ENCODE data around the gene C1orf53.

Gene C1orf53

DNA sequence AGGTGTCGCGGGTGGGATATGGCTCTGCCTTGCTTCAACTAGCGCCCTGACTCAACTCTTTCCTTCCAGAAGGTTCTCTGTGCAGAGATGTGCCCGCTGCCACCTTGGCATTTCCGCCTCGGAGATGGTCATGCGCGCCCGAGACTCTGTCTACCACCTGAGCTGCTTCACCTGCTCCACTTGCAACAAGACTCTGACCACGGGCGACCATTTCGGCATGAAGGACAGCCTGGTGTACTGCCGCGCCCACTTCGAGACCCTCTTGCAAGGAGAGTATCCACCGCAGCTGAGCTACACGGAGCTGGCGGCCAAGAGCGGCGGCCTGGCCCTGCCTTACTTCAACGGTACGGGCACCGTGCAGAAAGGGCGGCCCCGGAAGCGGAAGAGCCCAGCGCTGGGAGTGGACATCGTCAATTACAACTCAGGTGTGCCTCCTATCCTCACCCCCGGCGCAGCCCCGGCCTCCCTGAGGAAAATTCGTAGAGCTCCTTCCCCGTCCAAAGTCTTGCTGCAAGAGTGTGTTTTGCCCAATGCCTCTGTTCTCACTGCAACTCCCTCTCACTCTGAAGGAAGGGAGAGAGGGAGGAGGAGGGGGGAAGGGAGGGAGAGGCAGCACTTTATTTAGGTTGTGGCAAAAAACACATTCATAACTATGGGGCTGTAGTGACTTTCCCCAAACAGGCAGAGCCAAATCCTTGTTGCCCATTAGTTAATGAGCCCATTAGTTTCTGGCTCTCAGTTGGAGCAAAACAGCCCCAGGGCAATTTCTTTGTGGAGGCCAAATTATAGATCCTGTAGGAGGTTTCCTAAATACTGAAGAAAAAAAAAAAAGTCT, 19.0 kb downstream of the C1orf53 start:
- peaks cover 10% of the 10 kb centered on the region for H3K27me3 ChIP-seq (ENCODE audit: insufficient read depth, low read depth, severe bottlenecking)

DNA sequence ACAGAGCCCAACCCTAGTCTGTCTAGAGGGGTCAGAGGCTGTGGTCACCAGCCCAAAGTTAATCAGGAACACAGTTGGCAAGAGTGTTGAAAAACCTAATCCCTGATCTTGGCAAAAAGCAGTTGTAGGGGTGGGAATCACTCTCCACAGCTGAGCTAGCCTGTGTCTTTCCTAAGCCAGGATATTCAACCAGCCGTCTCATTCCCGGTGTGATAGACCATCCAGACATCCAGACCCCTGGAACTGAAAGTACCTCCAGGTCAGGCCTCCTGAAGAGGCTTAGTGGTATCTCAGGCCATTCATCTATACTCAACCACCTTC, 19.6 kb downstream of the C1orf53 start:
- Histone ChIP-seq H3K36me3 (no peaks in the 10 kb centered on the region), H3K4me3 (ENCODE audit: low read depth, low read length) (no peak overlapping the region)
- TF ChIP-seq, protein P1, sequence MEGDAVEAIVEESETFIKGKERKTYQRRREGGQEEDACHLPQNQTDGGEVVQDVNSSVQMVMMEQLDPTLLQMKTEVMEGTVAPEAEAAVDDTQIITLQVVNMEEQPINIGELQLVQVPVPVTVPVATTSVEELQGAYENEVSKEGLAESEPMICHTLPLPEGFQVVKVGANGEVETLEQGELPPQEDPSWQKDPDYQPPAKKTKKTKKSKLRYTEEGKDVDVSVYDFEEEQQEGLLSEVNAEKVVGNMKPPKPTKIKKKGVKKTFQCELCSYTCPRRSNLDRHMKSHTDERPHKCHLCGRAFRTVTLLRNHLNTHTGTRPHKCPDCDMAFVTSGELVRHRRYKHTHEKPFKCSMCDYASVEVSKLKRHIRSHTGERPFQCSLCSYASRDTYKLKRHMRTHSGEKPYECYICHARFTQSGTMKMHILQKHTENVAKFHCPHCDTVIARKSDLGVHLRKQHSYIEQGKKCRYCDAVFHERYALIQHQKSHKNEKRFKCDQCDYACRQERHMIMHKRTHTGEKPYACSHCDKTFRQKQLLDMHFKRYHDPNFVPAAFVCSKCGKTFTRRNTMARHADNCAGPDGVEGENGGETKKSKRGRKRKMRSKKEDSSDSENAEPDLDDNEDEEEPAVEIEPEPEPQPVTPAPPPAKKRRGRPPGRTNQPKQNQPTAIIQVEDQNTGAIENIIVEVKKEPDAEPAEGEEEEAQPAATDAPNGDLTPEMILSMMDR (IDR thresholded peaks at IDR 0.05; ENCODE audit: low read depth, low read length), result no peak

More for the DNA sequence above, 19.0 kb downstream of the C1orf53 start:
- DNase-seq, result no peak
- H3K4me3 ChIP-seq (ENCODE audit: low read depth, low read length), result no peak overlapping the region
- no peak overlapping the region for H3K27ac ChIP-seq
- TF ChIP-seq, protein P1 (IDR thresholded peaks at IDR 0.05; ENCODE audit: low read depth, low read length), result no peak
- no peaks in the 10 kb centered on the region for H3K36me3 ChIP-seq
- no peaks in the 10 kb centered on the region for H3K9me3 ChIP-seq (ENCODE audit: severe bottlenecking)

DNA sequence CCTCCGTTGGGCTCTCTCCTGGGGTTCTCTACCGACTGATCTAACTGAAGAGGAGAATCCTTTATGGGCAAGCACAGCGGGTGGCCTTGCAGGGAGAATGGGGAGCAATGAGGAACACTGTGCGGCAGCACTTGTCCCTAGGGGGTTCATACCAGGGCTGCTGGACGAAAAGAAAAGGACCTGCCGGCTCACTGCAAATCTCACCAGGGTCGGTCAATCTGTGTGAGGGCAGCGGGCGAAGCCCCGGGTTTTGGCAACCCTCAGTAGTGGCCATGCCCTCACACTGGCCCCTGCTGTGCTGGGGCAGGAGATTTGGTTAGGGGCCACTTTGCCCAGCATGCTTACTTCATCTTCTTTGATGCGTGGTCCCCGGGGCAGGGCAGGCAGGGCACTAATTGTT, 20.6 kb downstream of the C1orf53 start:
- TF ChIP-seq, protein P1 (IDR thresholded peaks at IDR 0.05; ENCODE audit: low read depth, low read length), result no peak
- no peak for DNase-seq
- H3K9me3 ChIP-seq (ENCODE audit: severe bottlenecking), result no peaks in the 10 kb centered on the region
- H3K27me3 ChIP-seq (ENCODE audit: insufficient read depth, low read depth, severe bottlenecking), result peaks cover 3% of the 10 kb centered on the region
- no peaks in the 10 kb centered on the region for H3K36me3 ChIP-seq
- no peak overlapping the region for H3K27ac ChIP-seq
- no peak overlapping the region for H3K4me3 ChIP-seq (ENCODE audit: low read depth, low read length)

More for the DNA sequence above, 19.6 kb downstream of the C1orf53 start:
- Histone ChIP-seq H3K9me3 (ENCODE audit: severe bottlenecking) (no peaks in the 10 kb centered on the region), H3K27me3 (ENCODE audit: insufficient read depth, low read depth, severe bottlenecking) (peaks cover 7% of the 10 kb centered on the region), H3K27ac (no peak overlapping the region)
- no peak for DNase-seq

DNA sequence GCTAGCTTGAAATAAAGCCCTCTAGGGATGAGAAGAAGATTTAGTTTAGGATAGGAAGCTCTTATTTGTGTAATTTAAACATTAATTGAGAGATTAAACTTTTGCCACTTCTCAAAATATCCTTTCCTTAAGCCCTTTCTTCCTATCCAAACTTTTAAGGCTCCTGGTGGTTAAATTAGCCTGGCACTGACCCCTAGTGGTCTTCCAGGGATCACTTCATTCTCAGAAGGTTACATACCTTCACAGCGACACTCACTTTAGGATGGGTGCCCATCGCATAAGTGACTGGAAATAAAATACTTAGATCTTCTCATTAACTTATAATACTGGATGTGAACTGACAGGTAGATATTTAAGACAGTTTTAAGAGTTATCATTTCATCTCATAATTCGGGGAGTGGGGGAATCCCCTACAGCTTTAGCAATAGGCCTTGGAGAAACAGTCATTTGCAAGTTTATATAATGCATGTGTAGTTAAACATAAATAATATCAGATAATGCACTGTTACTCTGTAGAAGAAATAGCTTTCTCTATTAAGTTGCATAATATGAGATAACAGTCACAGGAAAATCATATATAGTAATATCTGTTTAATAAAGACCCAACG, 22.2 kb downstream of the C1orf53 start:
- H3K27ac ChIP-seq, result no peak overlapping the region
- TF ChIP-seq, protein P1 (IDR thresholded peaks at IDR 0.05; ENCODE audit: low read depth, low read length), result peak; percentile 87
- H3K4me3 ChIP-seq (ENCODE audit: low read depth, low read length), result no peak overlapping the region
- H3K36me3 ChIP-seq, result no peaks in the 10 kb centered on the region
- no peaks in the 10 kb centered on the region for H3K9me3 ChIP-seq (ENCODE audit: severe bottlenecking)
- peak; percentile 69 for DNase-seq
- no peaks in the 10 kb centered on the region for H3K27me3 ChIP-seq (ENCODE audit: insufficient read depth, low read depth, severe bottlenecking)

DNA sequence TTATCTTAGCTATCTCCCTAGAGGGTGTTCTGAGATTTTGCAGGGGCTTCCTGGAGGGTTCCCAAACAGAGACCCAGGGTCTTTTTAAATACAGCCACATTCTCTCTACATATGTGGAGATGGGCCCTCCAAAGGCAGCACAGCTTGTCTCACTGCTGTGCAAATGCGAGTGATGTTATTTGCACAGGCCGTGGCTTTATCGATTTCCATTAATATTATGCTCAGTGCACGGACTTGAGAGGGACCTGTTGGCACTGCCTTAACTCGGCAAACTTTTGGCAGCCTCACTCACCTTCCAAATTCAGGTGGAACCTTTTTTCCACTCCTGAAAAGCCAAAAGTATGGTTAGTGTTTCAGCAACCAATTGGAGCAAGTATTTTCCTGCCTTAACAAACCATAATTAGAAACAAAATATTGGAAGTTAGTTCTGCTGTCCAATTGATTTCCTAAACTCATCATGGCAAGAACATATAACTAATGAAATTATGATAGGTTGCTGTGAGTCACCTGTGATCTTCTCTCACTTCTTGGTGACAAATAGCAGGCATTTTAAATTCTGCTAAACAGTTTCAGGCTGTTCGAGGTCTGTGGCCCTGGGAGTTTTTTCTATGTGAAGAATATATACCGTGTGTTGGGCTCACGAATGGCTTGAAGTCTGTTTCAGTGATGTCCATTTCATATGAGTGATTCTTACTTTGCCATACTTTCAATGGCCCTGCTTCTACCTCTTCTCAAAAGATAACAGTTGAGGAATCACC, 25.7 kb downstream of the C1orf53 start:
- DNase-seq, result no peak
- Histone ChIP-seq H3K9me3 (ENCODE audit: severe bottlenecking) (no peaks in the 10 kb centered on the region), H3K36me3 (no peaks in the 10 kb centered on the region), H3K27ac (no peak overlapping the region), H3K4me3 (ENCODE audit: low read depth, low read length) (no peak overlapping the region), H3K27me3 (ENCODE audit: insufficient read depth, low read depth, severe bottlenecking) (no peaks in the 10 kb centered on the region)
- TF ChIP-seq, protein P1 (IDR thresholded peaks at IDR 0.05; ENCODE audit: low read depth, low read length), result no peak
